ENCODE results near the gene RAB3C.

DNA sequence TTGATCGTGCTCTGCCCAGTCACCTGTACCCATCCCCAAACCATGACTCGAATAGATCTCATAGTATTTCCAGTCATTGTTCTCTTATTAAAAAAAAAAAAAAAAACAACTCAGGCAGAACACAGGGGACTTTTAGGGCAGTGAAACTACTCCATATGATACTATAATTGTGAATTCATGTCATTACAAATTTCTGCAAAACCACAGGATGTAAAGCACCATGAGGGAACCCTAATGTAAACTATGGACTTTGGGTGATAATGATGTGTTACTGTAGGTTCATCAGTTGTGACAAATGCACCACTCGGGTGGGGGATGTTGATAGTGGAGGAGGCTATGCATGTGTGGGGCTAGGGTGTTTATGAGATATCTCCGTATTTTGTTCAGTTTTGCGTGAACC, 133.8 kb downstream of the RAB3C start:
- TF ChIP-seq, protein P1, sequence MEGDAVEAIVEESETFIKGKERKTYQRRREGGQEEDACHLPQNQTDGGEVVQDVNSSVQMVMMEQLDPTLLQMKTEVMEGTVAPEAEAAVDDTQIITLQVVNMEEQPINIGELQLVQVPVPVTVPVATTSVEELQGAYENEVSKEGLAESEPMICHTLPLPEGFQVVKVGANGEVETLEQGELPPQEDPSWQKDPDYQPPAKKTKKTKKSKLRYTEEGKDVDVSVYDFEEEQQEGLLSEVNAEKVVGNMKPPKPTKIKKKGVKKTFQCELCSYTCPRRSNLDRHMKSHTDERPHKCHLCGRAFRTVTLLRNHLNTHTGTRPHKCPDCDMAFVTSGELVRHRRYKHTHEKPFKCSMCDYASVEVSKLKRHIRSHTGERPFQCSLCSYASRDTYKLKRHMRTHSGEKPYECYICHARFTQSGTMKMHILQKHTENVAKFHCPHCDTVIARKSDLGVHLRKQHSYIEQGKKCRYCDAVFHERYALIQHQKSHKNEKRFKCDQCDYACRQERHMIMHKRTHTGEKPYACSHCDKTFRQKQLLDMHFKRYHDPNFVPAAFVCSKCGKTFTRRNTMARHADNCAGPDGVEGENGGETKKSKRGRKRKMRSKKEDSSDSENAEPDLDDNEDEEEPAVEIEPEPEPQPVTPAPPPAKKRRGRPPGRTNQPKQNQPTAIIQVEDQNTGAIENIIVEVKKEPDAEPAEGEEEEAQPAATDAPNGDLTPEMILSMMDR (IDR thresholded peaks at IDR 0.05), result no peak
- no peak for TF ChIP-seq POLR2A (IDR thresholded peaks at IDR 0.05)
